Spleen (tissue), 7 donors: ENCODE measurements around the gene ASTN1.

Experiments used
- POLR2A ChIP-seq, 3 donors: fragments of 450-650 bp; IDR thresholded peaks; one replicate each; pipeline ENCODE4 v1.5.1; 2017; ENCODE audit warnings: antibody characterized with exemption in 3 of 3, mild to moderate bottlenecking in 1 of 3
- POLR2AphosphoS5 ChIP-seq, 3 donors: sonication (generic); formaldehyde crosslinking; IDR thresholded peaks; one replicate each; pipeline ENCODE4 v1.5.1; 2017; ENCODE audit warnings: antibody characterized with exemption in 3 of 3
- TF ChIP-seq, protein P1 (sequence below), 11 experiments: fragments of 200-600 bp in 7 of 11; fragments of 450-650 bp in 4 of 11; sonication (generic) in 4 of 11; IDR thresholded peaks in 8 of 11; conservative IDR thresholded peaks in 3 of 11; 1 replicate in 7 of 11; 2 replicates in 4 of 11; pipeline versions ENCODE4 v1.4.0 to v1.8.0; 2016 to 2021; ENCODE audit warnings: antibody characterized with exemption in 11 of 11, inconsistent platforms in 4 of 11, mild to moderate bottlenecking in 1 of 11
- donor health status: DM: no; HTN: no; CAD: no; lungs with moderate emphysema.
- donor health status: DM: no; HTN: no; CAD: no.
- donor health status: DM: no; HTN: no; CAD: no.

DNA sequence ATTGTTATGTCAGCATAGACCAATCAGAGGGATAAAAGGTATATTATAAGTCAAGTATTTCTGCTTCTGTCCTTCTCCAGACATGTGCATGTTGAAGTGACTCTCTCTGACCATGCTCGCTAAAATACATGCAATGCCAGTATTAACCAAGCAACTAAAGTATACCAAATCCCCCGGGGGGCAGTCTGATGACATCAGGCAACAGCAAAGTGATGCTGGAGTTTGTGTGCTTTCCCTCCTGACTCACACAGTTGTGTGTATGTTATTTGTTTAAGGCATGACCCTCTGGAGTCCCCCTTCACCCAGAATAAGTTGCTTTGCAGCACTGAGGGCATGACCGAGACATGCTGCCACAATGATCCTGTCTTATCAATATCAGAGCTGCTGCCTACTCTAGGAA lies 8.4 kb upstream of the ASTN1 start:
- TF ChIP-seq, protein P1, sequence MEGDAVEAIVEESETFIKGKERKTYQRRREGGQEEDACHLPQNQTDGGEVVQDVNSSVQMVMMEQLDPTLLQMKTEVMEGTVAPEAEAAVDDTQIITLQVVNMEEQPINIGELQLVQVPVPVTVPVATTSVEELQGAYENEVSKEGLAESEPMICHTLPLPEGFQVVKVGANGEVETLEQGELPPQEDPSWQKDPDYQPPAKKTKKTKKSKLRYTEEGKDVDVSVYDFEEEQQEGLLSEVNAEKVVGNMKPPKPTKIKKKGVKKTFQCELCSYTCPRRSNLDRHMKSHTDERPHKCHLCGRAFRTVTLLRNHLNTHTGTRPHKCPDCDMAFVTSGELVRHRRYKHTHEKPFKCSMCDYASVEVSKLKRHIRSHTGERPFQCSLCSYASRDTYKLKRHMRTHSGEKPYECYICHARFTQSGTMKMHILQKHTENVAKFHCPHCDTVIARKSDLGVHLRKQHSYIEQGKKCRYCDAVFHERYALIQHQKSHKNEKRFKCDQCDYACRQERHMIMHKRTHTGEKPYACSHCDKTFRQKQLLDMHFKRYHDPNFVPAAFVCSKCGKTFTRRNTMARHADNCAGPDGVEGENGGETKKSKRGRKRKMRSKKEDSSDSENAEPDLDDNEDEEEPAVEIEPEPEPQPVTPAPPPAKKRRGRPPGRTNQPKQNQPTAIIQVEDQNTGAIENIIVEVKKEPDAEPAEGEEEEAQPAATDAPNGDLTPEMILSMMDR (IDR thresholded peaks at IDR 0.05 in 8 of 11, conservative IDR thresholded peaks at IDR 0.05 in 3 of 11) = no peak
- TF ChIP-seq POLR2A (IDR thresholded peaks at IDR 0.05) = no peak
- TF ChIP-seq POLR2AphosphoS5 (IDR thresholded peaks at IDR 0.05) = no peak
